Measurements from ENCODE around the gene TCN2.
"Not testable (repeated sequence)": the region's sequence is repeated elsewhere in the genome, so short reads cannot be mapped to it uniquely, and the experiment has no call there.

TCN2 gene

DNA sequence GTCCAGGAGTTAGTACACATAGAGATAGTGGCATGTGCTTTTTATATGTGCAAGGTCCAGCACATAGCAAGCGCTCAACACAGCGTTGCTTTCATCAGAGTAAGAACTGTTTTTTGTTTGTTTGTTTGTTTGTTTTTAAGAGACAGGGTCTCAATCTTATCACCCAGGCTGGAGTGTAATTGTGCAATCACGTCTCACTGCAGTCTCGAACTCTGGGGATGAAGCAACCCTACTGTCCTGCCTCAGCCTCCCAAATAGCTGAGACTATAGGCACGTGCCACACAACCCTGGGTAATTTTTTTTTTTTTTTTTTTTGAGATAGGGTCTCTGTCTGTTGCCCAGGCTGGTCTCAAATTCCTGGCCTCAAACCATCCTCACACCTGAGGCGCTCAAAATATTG lies 10.8 kb downstream of the TCN2 start:
- no peak for ATAC-seq
- no peak for TF ChIP-seq CSDC2 (CRISPR knock-in tag; IDR thresholded peaks at IDR 0.05)
- TF ChIP-seq, protein P1, sequence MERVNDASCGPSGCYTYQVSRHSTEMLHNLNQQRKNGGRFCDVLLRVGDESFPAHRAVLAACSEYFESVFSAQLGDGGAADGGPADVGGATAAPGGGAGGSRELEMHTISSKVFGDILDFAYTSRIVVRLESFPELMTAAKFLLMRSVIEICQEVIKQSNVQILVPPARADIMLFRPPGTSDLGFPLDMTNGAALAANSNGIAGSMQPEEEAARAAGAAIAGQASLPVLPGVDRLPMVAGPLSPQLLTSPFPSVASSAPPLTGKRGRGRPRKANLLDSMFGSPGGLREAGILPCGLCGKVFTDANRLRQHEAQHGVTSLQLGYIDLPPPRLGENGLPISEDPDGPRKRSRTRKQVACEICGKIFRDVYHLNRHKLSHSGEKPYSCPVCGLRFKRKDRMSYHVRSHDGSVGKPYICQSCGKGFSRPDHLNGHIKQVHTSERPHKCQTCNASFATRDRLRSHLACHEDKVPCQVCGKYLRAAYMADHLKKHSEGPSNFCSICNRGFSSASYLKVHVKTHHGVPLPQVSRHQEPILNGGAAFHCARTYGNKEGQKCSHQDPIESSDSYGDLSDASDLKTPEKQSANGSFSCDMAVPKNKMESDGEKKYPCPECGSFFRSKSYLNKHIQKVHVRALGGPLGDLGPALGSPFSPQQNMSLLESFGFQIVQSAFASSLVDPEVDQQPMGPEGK (CRISPR knock-in tag; IDR thresholded peaks at IDR 0.05; ENCODE audit: borderline replicate concordance): no peak
- no peak for TF ChIP-seq ZFP30 (CRISPR knock-in tag; IDR thresholded peaks at IDR 0.05)
- no peak for TF ChIP-seq ZNF565 (CRISPR knock-in tag; conservative IDR thresholded peaks at IDR 0.05; ENCODE audit: low read depth)
- no peak for TF ChIP-seq SNAI2 (CRISPR knock-in tag; IDR thresholded peaks at IDR 0.05)
- TF ChIP-seq ISL1 (CRISPR knock-in tag; IDR thresholded peaks at IDR 0.05): no peak
- TF ChIP-seq ESRRG (CRISPR knock-in tag; IDR thresholded peaks at IDR 0.05): no peak
- TF ChIP-seq, protein P2, sequence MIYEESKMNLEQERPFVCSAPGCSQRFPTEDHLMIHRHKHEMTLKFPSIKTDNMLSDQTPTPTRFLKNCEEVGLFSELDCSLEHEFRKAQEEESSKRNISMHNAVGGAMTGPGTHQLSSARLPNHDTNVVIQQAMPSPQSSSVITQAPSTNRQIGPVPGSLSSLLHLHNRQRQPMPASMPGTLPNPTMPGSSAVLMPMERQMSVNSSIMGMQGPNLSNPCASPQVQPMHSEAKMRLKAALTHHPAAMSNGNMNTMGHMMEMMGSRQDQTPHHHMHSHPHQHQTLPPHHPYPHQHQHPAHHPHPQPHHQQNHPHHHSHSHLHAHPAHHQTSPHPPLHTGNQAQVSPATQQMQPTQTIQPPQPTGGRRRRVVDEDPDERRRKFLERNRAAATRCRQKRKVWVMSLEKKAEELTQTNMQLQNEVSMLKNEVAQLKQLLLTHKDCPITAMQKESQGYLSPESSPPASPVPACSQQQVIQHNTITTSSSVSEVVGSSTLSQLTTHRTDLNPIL (CRISPR knock-in tag; IDR thresholded peaks at IDR 0.05; ENCODE audit: low read depth): no peak
- TF ChIP-seq ARNTL (CRISPR knock-in tag; IDR thresholded peaks at IDR 0.05; ENCODE audit: borderline replicate concordance, low read depth): no peak
- no peak for TF ChIP-seq BACH2 (CRISPR knock-in tag; IDR thresholded peaks at IDR 0.05; ENCODE audit: borderline replicate concordance)
- TF ChIP-seq ZC3H10 (CRISPR knock-in tag; IDR thresholded peaks at IDR 0.05): no peak
- TF ChIP-seq, protein P3, sequence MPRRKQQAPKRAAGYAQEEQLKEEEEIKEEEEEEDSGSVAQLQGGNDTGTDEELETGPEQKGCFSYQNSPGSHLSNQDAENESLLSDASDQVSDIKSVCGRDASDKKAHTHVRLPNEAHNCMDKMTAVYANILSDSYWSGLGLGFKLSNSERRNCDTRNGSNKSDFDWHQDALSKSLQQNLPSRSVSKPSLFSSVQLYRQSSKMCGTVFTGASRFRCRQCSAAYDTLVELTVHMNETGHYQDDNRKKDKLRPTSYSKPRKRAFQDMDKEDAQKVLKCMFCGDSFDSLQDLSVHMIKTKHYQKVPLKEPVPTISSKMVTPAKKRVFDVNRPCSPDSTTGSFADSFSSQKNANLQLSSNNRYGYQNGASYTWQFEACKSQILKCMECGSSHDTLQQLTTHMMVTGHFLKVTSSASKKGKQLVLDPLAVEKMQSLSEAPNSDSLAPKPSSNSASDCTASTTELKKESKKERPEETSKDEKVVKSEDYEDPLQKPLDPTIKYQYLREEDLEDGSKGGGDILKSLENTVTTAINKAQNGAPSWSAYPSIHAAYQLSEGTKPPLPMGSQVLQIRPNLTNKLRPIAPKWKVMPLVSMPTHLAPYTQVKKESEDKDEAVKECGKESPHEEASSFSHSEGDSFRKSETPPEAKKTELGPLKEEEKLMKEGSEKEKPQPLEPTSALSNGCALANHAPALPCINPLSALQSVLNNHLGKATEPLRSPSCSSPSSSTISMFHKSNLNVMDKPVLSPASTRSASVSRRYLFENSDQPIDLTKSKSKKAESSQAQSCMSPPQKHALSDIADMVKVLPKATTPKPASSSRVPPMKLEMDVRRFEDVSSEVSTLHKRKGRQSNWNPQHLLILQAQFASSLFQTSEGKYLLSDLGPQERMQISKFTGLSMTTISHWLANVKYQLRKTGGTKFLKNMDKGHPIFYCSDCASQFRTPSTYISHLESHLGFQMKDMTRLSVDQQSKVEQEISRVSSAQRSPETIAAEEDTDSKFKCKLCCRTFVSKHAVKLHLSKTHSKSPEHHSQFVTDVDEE (CRISPR knock-in tag; IDR thresholded peaks at IDR 0.05): no peak
- no peak for TF ChIP-seq TOX (CRISPR knock-in tag; IDR thresholded peaks at IDR 0.05; ENCODE audit: borderline replicate concordance)
- no peak for TF ChIP-seq TCF4 (CRISPR knock-in tag; IDR thresholded peaks at IDR 0.05; ENCODE audit: borderline replicate concordance)

DNA sequence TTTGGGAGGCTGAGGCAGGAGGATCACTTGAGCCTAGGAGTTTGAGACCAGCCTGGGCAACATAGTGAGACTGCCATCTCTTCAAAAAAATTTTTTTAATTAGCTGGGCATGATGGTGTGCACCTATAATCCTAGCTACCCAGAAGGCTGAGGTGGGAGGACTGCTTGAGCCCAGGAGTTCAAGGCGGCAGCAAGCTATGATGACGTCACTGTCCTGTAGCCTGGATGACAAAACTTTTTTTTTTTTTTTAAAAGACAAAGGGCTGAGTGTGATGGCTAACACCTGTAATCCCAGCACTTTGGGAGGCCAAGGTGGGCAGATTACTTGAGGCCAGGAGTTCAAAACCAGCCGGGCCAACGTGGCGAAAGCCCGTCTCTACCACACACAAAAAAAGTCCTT lies 12.9 kb downstream of the TCN2 start:
- not testable (repeated sequence) for ATAC-seq

DNA sequence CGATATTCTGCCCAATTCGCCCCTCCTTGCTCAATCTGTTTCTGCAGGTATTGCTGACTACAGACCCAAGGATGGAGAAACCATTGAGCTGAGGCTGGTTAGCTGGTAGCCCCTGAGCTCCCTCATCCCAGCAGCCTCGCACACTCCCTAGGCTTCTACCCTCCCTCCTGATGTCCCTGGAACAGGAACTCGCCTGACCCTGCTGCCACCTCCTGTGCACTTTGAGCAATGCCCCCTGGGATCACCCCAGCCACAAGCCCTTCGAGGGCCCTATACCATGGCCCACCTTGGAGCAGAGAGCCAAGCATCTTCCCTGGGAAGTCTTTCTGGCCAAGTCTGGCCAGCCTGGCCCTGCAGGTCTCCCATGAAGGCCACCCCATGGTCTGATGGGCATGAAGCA lies 19.4 kb downstream of the TCN2 start:
- no peak for ATAC-seq
- TF ChIP-seq, protein P1 (CRISPR knock-in tag; IDR thresholded peaks at IDR 0.05; ENCODE audit: borderline replicate concordance): no peak

DNA sequence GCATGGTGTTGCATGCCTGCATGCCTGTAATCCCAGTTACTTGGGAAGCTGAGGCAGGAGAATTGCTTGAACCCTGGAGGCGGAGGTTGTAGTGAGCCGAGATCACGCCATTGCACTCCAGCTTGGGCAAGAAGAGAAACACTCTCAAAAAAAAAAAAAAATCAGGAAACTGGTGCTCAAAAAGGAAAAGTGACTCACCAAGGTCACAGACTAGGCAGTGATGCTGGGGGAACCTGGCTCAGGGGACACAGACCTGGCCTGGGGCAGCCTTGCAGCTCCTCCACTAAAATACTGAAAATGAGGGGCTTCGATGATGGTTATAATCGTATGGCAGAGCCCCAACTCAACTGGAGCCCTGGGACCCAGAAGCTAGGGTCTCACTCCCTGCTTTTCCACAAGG lies 20.5 kb downstream of the TCN2 start:
- ATAC-seq: no peak
- no peak for TF ChIP-seq ZNF565 (CRISPR knock-in tag; conservative IDR thresholded peaks at IDR 0.05; ENCODE audit: low read depth)
- TF ChIP-seq ARNTL (CRISPR knock-in tag; IDR thresholded peaks at IDR 0.05; ENCODE audit: borderline replicate concordance, low read depth): no peak
- TF ChIP-seq ZC3H10 (CRISPR knock-in tag; IDR thresholded peaks at IDR 0.05): no peak
- no peak for TF ChIP-seq ZFP30 (CRISPR knock-in tag; IDR thresholded peaks at IDR 0.05)
- TF ChIP-seq GLIS3 (CRISPR knock-in tag; IDR thresholded peaks at IDR 0.05): no peak
- no peak for TF ChIP-seq OSR1 (CRISPR knock-in tag; IDR thresholded peaks at IDR 0.05)
- no peak for TF ChIP-seq ISL1 (CRISPR knock-in tag; IDR thresholded peaks at IDR 0.05)
- no peak for TF ChIP-seq RARB (CRISPR knock-in tag; IDR thresholded peaks at IDR 0.05)
- no peak for TF ChIP-seq TOX (CRISPR knock-in tag; IDR thresholded peaks at IDR 0.05; ENCODE audit: borderline replicate concordance)
- TF ChIP-seq, protein P2 (CRISPR knock-in tag; IDR thresholded peaks at IDR 0.05; ENCODE audit: low read depth): no peak
- TF ChIP-seq ZNF8 (CRISPR knock-in tag; IDR thresholded peaks at IDR 0.05): no peak
